H1 (cell line): ENCODE results near the gene CAPN2.

Experiments
- BRCA1 ChIP-seq: IDR thresholded peaks from 2 replicates; pipeline ENCODE4 v1.6.1; 2012; ENCODE audit warnings: low read depth, low read length, improper control_type of control experiment
- EP300 ChIP-seq, 2 experiments: IDR thresholded peaks; 1 replicate in 1 of 2; 2 replicates in 1 of 2; pipeline ENCODE4 v1.6.1; 2011 to 2012; ENCODE audit warnings: low read depth in 2 of 2, low read length in 2 of 2, mild to moderate bottlenecking in 2 of 2, borderline replicate concordance in 1 of 2, inconsistent platforms in 1 of 2, moderate library complexity in 1 of 2
- JUN ChIP-seq: IDR thresholded peaks from 2 replicates; pipeline ENCODE4 v1.6.1; 2011; ENCODE audit warnings: low read depth, mild to moderate bottlenecking, improper control_type of control experiment, low read length
- POLR2A ChIP-seq, 2 experiments: IDR thresholded peaks; 1 replicate in 1 of 2; 2 replicates in 1 of 2; pipeline ENCODE4 v1.6.1; 2011; ENCODE audit warnings: low read depth in 2 of 2, low read length in 2 of 2, mild to moderate bottlenecking in 2 of 2; ENCODE audit errors: control extremely low read depth in 1 of 2
- RXRA ChIP-seq: IDR thresholded peaks from 2 replicates; pipeline ENCODE4 v1.6.1; 2011; ENCODE audit warnings: low read depth, mild to moderate bottlenecking, low read length, moderate library complexity; ENCODE audit not compliant: insufficient read depth
- SP2 ChIP-seq: IDR thresholded peaks from 2 replicates; pipeline ENCODE4 v1.6.1; 2012; ENCODE audit warnings: mild to moderate bottlenecking, low read length, inconsistent platforms
- TAF1 ChIP-seq: IDR thresholded peaks from 2 replicates; pipeline ENCODE4 v1.6.1; 2011; ENCODE audit warnings: mild to moderate bottlenecking, low read depth, low read length
- TF ChIP-seq, protein P1 (sequence below): IDR thresholded peaks from 2 replicates; pipeline ENCODE4 v1.6.1; 2011; ENCODE audit warnings: low read length, improper control_type of control experiment

DNA sequence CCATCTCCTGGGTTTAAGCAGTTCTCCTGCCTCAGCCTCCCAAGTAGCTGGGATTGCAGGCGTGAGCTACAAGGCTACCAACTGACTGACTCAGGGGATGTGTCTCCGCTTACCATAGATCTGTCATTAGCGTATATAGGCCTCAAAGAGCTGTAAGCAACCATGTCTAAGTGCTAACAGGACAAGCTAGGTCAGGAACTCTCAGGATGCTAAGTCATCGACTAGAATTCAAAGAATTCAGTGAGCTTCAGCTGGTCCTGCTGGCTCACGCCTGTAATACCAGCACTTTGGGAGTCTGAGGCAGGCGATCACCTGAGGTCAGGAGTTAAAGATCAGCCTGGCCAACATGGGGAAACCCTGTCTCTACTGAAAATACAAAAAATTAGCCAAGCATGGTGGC lies 29.5 kb downstream of the CAPN2 start:
- no peak for TF ChIP-seq SP2
- TF ChIP-seq RXRA: no peak
- no peak for TF ChIP-seq POLR2A (IDR thresholded peaks at IDR 0.05; ENCODE audit: control extremely low read depth in 1 of 2, low read depth in 2 of 2, low read length in 2 of 2)
- TF ChIP-seq, protein P1, sequence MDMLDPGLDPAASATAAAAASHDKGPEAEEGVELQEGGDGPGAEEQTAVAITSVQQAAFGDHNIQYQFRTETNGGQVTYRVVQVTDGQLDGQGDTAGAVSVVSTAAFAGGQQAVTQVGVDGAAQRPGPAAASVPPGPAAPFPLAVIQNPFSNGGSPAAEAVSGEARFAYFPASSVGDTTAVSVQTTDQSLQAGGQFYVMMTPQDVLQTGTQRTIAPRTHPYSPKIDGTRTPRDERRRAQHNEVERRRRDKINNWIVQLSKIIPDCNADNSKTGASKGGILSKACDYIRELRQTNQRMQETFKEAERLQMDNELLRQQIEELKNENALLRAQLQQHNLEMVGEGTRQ: no peak
- no peak for TF ChIP-seq EP300 (IDR thresholded peaks at IDR 0.05; ENCODE audit: borderline replicate concordance in 1 of 2, low read depth in 2 of 2, low read length in 2 of 2)
- TF ChIP-seq BRCA1: no peak
- no peak for TF ChIP-seq TAF1
- TF ChIP-seq JUN: no peak
